Measurements from ENCODE around the gene TARP. TPM values are rescaled to one million over a fixed set of nuclear protein-coding genes. Genes with fewer than 3 reads are reported as not detected.

TARP gene

DNA sequence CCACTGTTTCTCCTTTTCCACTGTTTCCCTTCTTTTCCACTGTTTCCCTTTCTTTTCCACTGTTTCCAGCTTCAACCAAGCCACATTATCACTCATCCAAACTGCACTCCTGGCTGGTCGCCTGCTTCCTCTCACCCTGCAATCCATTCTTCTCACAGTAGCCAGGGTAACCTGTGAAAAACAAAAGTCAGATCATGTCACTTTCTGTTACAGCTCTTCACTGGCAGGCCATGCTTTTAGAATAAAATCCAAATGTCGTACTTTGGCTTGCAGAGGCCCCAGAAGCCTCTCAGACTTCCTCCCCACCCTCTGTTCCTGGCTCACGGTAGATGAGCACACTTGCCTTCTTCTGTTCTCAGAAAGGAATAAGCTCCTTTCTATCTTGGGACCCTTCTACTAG, 61.5 kb downstream of the TARP start:
- H3K4me3 ChIP-seq (ENCODE audit: low read depth, low read length), result no peak overlapping the region
- no peaks in the 10 kb centered on the region for H3K36me3 ChIP-seq (ENCODE audit: control insufficient read depth, insufficient read depth, low read length)
- TF ChIP-seq, protein P1, sequence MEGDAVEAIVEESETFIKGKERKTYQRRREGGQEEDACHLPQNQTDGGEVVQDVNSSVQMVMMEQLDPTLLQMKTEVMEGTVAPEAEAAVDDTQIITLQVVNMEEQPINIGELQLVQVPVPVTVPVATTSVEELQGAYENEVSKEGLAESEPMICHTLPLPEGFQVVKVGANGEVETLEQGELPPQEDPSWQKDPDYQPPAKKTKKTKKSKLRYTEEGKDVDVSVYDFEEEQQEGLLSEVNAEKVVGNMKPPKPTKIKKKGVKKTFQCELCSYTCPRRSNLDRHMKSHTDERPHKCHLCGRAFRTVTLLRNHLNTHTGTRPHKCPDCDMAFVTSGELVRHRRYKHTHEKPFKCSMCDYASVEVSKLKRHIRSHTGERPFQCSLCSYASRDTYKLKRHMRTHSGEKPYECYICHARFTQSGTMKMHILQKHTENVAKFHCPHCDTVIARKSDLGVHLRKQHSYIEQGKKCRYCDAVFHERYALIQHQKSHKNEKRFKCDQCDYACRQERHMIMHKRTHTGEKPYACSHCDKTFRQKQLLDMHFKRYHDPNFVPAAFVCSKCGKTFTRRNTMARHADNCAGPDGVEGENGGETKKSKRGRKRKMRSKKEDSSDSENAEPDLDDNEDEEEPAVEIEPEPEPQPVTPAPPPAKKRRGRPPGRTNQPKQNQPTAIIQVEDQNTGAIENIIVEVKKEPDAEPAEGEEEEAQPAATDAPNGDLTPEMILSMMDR (IDR thresholded peaks at IDR 0.05; ENCODE audit: insufficient read depth, low read length, severe bottlenecking), result no peak
- DNase-seq (ENCODE audit: low read depth), result no peak
- no peaks in the 10 kb centered on the region for H3K27me3 ChIP-seq (ENCODE audit: control insufficient read depth, insufficient read depth, low read length)
- no peak for FAIRE-seq

DNA sequence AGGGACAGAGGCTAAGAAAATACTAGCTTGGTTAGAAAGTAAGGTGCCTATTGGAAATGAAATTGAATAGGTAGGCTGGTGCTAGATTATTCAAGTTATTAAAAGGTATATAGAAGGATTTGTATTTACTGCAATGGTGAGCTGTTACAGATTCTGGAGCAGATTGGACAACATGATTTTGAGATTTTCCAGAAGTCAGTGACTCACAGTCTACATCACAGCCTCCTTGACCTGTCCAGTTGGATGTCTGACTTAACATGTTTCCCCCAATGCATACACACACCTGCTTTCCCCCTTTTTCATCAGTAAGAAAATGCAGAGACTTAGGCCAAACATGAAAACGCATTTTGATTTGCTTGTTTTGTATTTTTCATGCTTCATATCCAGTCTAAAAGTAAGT, 62.0 kb downstream of the TARP start:
- TF ChIP-seq, protein P1 (IDR thresholded peaks at IDR 0.05; ENCODE audit: insufficient read depth, low read length, severe bottlenecking), result no peak
- no peak for FAIRE-seq
- DNase-seq (ENCODE audit: low read depth), result no peak
- Histone ChIP-seq H3K27me3 (ENCODE audit: control insufficient read depth, insufficient read depth, low read length) (no peaks in the 10 kb centered on the region), H3K4me3 (ENCODE audit: low read depth, low read length) (no peak overlapping the region), H3K36me3 (ENCODE audit: control insufficient read depth, insufficient read depth, low read length) (no peaks in the 10 kb centered on the region)

Other genes with a start within 250 kb of the TARP start
- gene STARD3NL, start 95.4 kb downstream of the TARP start, total RNA-seq, result 29.4 and 35.0 TPM in 2 replicates